ENCODE results near the gene PLAGL1. TPM values are rescaled to one million over a fixed set of nuclear protein-coding genes. Genes with fewer than 3 reads are reported as not detected.
A peak's percentile ranks its signal among the peaks of the same experiment; 100 is the strongest.

PLAGL1 gene
- total and polyA plus RNA-seq, 2 of the 8 experiments (the other 6 are each of a cell fraction or from before 2014, with no cell fraction given): 0.94 to 1.1 TPM

DNA sequence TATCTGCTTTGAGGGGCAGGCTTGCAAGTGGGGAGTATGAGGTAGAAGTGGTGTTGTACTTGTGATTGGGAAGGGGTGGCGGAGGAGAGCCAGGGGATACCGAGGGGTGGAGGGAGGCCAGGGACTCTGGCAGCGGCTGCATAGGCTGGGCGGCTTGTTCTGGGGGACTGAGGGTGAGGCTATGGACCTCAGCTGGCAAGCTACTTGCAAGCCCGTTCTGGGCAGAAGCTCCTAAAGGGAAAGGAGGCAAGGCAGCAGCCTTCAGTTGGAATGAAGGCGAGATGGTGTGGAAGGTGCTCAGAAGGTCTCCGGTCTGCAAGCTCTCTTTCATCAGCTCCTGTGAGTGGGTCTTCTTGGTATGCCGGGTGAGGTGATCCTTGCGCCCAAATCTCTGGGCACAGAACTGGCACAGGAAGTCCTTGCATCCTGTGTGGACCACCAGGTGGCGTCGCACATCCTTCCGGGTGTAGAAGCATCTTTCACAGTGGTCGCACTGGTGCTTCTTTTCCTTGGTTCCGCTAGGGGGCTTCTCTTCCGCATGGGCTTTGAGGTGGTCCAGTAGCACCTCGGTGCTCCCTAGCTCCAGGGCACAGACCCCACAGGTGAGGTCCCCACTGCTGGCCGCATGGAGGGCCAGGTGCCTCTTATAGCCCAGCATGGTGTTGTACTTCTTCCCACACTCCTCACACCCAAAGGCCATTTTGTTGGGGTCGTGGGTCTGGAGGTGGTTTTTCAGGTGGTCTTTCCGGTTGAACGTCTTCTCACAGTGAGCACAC is 66.0 kb downstream of the PLAGL1 start (continued):
- TF ChIP-seq JUND (IDR thresholded peaks at IDR 0.05; ENCODE audit: low read length) (0 out of 2 replicates have a peak, but pooled peaks have one; percentile 28), GTF2F1 (IDR thresholded peaks at IDR 0.05; ENCODE audit: borderline replicate concordance, low read depth, low read length) (no peak), CBX5 (IDR thresholded peaks at IDR 0.05; ENCODE audit: low read depth, low read length) (no peak), BRCA1 (IDR thresholded peaks at IDR 0.05; ENCODE audit: low read depth, low read length) (no peak), SAP30 (IDR thresholded peaks at IDR 0.05; ENCODE audit: insufficient read depth, insufficient replicate concordance, low read length) (no peak), RNF2 (IDR thresholded peaks at IDR 0.05; ENCODE audit: borderline replicate concordance, low read depth, low read length, missing control alignments, poor library complexity, severe bottlenecking) (no peak), POU5F1 (IDR thresholded peaks at IDR 0.05; ENCODE audit: low read depth, low read length) (no peak), TEAD4 (IDR thresholded peaks at IDR 0.05; ENCODE audit: low read depth, low read length) (no peak), NRF1 (IDR thresholded peaks at IDR 0.05; ENCODE audit: low read depth, low read length) (no peak), POLR2A (IDR thresholded peaks at IDR 0.05; ENCODE audit: control extremely low read depth in 1 of 2, low read depth in 2 of 2, low read length in 2 of 2) (no peak), SP1 (IDR thresholded peaks at IDR 0.05; ENCODE audit: low read depth, low read length) (no peak), TBP (IDR thresholded peaks at IDR 0.05; ENCODE audit: low read depth, low read length) (peak; percentile 24; the same call in 1 of the 2 replicates), SIN3A (conservative IDR thresholded peaks at IDR 0.05 in 1 of 2, IDR thresholded peaks at IDR 0.05 in 1 of 2; ENCODE audit: low read depth in 1 of 2, low read length in 2 of 2) (peak in 1 of 2 experiments; percentile 56; a peak in 1 of 4 replicates), TAF1 (IDR thresholded peaks at IDR 0.05; ENCODE audit: low read depth, low read length) (no peak), HDAC2 (IDR thresholded peaks at IDR 0.05; ENCODE audit: borderline replicate concordance in 1 of 2, low read depth in 2 of 2, low read length in 2 of 2) (no peak), KDM1A (IDR thresholded peaks at IDR 0.05; ENCODE audit: borderline replicate concordance, low read length) (0 out of 2 replicates have a peak, but pooled peaks have one; percentile 12), NANOG (IDR thresholded peaks at IDR 0.05; ENCODE audit: insufficient read depth, low read depth, low read length, poor library complexity, severe bottlenecking) (no peak), RXRA (IDR thresholded peaks at IDR 0.05; ENCODE audit: insufficient read depth, low read depth, low read length) (no peak)
- TF ChIP-seq, protein P1, sequence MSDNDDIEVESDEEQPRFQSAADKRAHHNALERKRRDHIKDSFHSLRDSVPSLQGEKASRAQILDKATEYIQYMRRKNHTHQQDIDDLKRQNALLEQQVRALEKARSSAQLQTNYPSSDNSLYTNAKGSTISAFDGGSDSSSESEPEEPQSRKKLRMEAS (IDR thresholded peaks at IDR 0.05): no peak
- TF ChIP-seq, protein P2, sequence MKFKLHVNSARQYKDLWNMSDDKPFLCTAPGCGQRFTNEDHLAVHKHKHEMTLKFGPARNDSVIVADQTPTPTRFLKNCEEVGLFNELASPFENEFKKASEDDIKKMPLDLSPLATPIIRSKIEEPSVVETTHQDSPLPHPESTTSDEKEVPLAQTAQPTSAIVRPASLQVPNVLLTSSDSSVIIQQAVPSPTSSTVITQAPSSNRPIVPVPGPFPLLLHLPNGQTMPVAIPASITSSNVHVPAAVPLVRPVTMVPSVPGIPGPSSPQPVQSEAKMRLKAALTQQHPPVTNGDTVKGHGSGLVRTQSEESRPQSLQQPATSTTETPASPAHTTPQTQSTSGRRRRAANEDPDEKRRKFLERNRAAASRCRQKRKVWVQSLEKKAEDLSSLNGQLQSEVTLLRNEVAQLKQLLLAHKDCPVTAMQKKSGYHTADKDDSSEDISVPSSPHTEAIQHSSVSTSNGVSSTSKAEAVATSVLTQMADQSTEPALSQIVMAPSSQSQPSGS (IDR thresholded peaks at IDR 0.05; ENCODE audit: low read length): no peak
- TF ChIP-seq, protein P3, sequence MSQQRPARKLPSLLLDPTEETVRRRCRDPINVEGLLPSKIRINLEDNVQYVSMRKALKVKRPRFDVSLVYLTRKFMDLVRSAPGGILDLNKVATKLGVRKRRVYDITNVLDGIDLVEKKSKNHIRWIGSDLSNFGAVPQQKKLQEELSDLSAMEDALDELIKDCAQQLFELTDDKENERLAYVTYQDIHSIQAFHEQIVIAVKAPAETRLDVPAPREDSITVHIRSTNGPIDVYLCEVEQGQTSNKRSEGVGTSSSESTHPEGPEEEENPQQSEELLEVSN (IDR thresholded peaks at IDR 0.05): no peak
